SK-N-SH treated with all-trans-retinoic acid at 6 μM for 48 hours (cell line): ENCODE measurements around the gene TNS2.

Source experiments
- ATAC-seq: fragments of 200-7000 bp; cut with Tn5 transposase; 3 replicates; pipeline ENCODE4 v1.9.1; 2020; ENCODE audit warnings: mild to moderate bottlenecking, moderate library complexity
- ARNTL ChIP-seq: fragments of 450-650 bp; formaldehyde crosslinking; IDR thresholded peaks from 2 replicates; pipeline ENCODE4 v1.5.0; 2020; ENCODE audit warnings: low read depth, mild to moderate bottlenecking, moderate library complexity, borderline replicate concordance
- BACH2 ChIP-seq: fragments of 250-450 bp; sonication (Bioruptor Pico); IDR thresholded peaks from 2 replicates; pipeline ENCODE4 v1.9.0; 2021; ENCODE audit warnings: mild to moderate bottlenecking, borderline replicate concordance
- CSDC2 ChIP-seq: fragments of 250-450 bp; sonication (Bioruptor Pico); IDR thresholded peaks from 2 replicates; pipeline ENCODE4 v1.5.0; 2020; ENCODE audit warnings: mild to moderate bottlenecking, moderate library complexity
- ESRRG ChIP-seq: fragments of 250-450 bp; sonication (Bioruptor Pico); IDR thresholded peaks from 2 replicates; pipeline ENCODE4 v1.6.1; 2021; ENCODE audit warnings: mild to moderate bottlenecking
- GLIS3 ChIP-seq: fragments of 250-450 bp; sonication (Bioruptor Pico); IDR thresholded peaks from 2 replicates; pipeline ENCODE4 v1.5.0; 2020; ENCODE audit warnings: mild to moderate bottlenecking, moderate library complexity
- ISL1 ChIP-seq: fragments of 250-450 bp; sonication (Bioruptor Pico); IDR thresholded peaks from 2 replicates; pipeline ENCODE4 v2.1.2; 2022; ENCODE audit warnings: mild to moderate bottlenecking, moderate library complexity
- OSR1 ChIP-seq: fragments of 250-450 bp; sonication (Bioruptor Pico); IDR thresholded peaks from 2 replicates; pipeline ENCODE4 v1.8.0; 2022; ENCODE audit warnings: moderate library complexity, mild to moderate bottlenecking, inconsistent platforms
- PPARA ChIP-seq: fragments of 250-450 bp; sonication (Bioruptor Pico); IDR thresholded peaks from 2 replicates; pipeline ENCODE4 v1.5.0; 2020; ENCODE audit warnings: mild to moderate bottlenecking, borderline replicate concordance
- SNAI2 ChIP-seq: fragments of 250-450 bp; sonication (Bioruptor Pico); IDR thresholded peaks from 2 replicates; pipeline ENCODE4 v1.5.0; 2020; ENCODE audit warnings: mild to moderate bottlenecking, moderate library complexity
- TCF4 ChIP-seq: fragments of 250-450 bp; sonication (Bioruptor Pico); IDR thresholded peaks from 2 replicates; pipeline ENCODE4 v1.8.0; 2021; ENCODE audit warnings: mild to moderate bottlenecking, moderate library complexity, borderline replicate concordance
- TSHZ2 ChIP-seq: fragments of 250-450 bp; sonication (Bioruptor Pico); IDR thresholded peaks from 2 replicates; pipeline ENCODE4 v1.5.0; 2020; ENCODE audit warnings: mild to moderate bottlenecking, moderate library complexity
- ZC3H10 ChIP-seq: fragments of 250-450 bp; sonication (Bioruptor Pico); IDR thresholded peaks from 2 replicates; pipeline ENCODE4 v1.5.1; 2021; ENCODE audit warnings: mild to moderate bottlenecking, moderate library complexity
- ZFP3 ChIP-seq: fragments of 250-450 bp; sonication (Bioruptor Pico); IDR thresholded peaks from 2 replicates; pipeline ENCODE4 v1.5.0; 2020; ENCODE audit warnings: mild to moderate bottlenecking, moderate library complexity
- ZFP30 ChIP-seq: fragments of 450-650 bp; formaldehyde crosslinking; IDR thresholded peaks from 2 replicates; pipeline ENCODE4 v1.5.0; 2022; ENCODE audit warnings: mild to moderate bottlenecking, moderate library complexity
- ZNF565 ChIP-seq: fragments of 450-650 bp; formaldehyde crosslinking; conservative IDR thresholded peaks from 2 replicates; pipeline ENCODE4 v1.5.0; 2020; ENCODE audit warnings: low read depth, mild to moderate bottlenecking, moderate library complexity
- ZNF70 ChIP-seq: fragments of 450-650 bp; formaldehyde crosslinking; IDR thresholded peaks from 2 replicates; pipeline ENCODE4 v1.5.0; 2020; ENCODE audit warnings: mild to moderate bottlenecking, moderate library complexity
- ZNF8 ChIP-seq: fragments of 450-650 bp; formaldehyde crosslinking; IDR thresholded peaks from 2 replicates; pipeline ENCODE4 v1.5.0; 2020; ENCODE audit warnings: mild to moderate bottlenecking, moderate library complexity
- TF ChIP-seq, protein P1 (sequence below): fragments of 250-450 bp; sonication (Bioruptor Pico); IDR thresholded peaks from 2 replicates; pipeline ENCODE4 v1.5.1; 2020; ENCODE audit warnings: low read depth, mild to moderate bottlenecking, moderate library complexity
- TF ChIP-seq, protein P2 (sequence below): fragments of 250-450 bp; sonication (Bioruptor Pico); IDR thresholded peaks from 2 replicates; pipeline ENCODE4 v1.8.0; 2021; ENCODE audit warnings: low read depth, mild to moderate bottlenecking, moderate library complexity, borderline replicate concordance
- TF ChIP-seq, protein P3 (sequence below): fragments of 250-450 bp; sonication (Bioruptor Pico); IDR thresholded peaks from 2 replicates; pipeline ENCODE4 v1.5.1; 2021; ENCODE audit warnings: mild to moderate bottlenecking, moderate library complexity
- TF ChIP-seq, protein P4 (sequence below): fragments of 250-450 bp; sonication (Bioruptor Pico); IDR thresholded peaks from 2 replicates; pipeline ENCODE4 v1.8.0; 2020; ENCODE audit warnings: mild to moderate bottlenecking, moderate library complexity, borderline replicate concordance

The TNS2 gene

GRCh38 chr12:53074999-53075370 is 25.1 kb downstream of the TNS2 start:
- no peak for ATAC-seq
- TF ChIP-seq ZNF8 (CRISPR knock-in tag) = no peak
- no peak for TF ChIP-seq ESRRG (CRISPR knock-in tag)

DNA sequence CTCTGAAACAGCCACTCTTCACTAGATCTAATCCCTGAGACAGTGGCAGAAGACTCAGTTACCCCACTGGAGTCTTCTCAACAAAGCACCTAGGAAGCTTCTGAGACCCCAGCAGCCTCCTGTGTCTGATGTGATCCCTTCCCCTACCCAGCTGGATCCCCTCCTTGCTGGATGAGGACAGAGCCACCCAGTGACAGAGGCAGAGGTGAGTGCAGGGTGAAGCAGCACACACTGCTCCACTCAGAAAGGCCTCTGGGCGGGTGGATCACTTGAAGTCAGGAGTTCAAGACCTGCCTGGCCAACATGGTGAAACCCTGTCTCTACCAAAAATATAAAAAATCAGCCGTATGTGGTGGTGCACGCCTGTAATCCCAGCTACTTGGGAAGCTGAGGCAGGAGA is 26.6 kb downstream of the TNS2 start:
- ATAC-seq = no peak
- TF ChIP-seq GLIS3 (CRISPR knock-in tag) = no peak
- no peak for TF ChIP-seq TSHZ2 (CRISPR knock-in tag)
- no peak for TF ChIP-seq ZNF70

DNA sequence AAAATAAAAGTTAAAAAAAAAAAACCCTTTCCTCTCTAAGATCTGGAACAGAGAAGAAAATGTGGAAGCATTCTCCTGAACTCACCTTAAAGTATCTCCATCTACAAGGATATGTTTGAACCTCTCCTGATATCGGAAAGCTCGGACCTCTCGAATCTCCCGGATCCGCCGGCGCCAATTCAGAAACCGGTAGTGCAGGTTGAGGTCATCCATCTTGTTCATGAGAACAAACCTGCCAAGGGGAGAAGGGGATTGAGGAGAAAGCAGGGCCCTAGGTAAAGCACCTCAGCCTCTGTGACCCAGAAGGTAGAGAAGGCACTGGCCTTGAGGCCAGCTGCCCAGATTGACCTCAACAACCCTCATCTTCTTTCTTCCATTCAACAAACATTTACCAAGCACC is 27.2 kb downstream of the TNS2 start:
- TF ChIP-seq ZFP30 (CRISPR knock-in tag) = no peak
- no peak for TF ChIP-seq TSHZ2 (CRISPR knock-in tag)
- no peak for TF ChIP-seq BACH2 (CRISPR knock-in tag)
- no peak for TF ChIP-seq OSR1 (CRISPR knock-in tag)
- TF ChIP-seq ESRRG (CRISPR knock-in tag) = no peak
- TF ChIP-seq, protein P1, sequence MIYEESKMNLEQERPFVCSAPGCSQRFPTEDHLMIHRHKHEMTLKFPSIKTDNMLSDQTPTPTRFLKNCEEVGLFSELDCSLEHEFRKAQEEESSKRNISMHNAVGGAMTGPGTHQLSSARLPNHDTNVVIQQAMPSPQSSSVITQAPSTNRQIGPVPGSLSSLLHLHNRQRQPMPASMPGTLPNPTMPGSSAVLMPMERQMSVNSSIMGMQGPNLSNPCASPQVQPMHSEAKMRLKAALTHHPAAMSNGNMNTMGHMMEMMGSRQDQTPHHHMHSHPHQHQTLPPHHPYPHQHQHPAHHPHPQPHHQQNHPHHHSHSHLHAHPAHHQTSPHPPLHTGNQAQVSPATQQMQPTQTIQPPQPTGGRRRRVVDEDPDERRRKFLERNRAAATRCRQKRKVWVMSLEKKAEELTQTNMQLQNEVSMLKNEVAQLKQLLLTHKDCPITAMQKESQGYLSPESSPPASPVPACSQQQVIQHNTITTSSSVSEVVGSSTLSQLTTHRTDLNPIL (CRISPR knock-in tag) = no peak
- TF ChIP-seq ARNTL = no peak
- no peak for TF ChIP-seq CSDC2
- TF ChIP-seq, protein P2, sequence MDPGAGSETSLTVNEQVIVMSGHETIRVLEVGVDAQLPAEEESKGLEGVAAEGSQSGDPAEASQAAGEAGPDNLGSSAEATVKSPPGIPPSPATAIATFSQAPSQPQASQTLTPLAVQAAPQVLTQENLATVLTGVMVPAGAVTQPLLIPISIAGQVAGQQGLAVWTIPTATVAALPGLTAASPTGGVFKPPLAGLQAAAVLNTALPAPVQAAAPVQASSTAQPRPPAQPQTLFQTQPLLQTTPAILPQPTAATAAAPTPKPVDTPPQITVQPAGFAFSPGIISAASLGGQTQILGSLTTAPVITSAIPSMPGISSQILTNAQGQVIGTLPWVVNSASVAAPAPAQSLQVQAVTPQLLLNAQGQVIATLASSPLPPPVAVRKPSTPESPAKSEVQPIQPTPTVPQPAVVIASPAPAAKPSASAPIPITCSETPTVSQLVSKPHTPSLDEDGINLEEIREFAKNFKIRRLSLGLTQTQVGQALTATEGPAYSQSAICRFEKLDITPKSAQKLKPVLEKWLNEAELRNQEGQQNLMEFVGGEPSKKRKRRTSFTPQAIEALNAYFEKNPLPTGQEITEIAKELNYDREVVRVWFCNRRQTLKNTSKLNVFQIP (CRISPR knock-in tag) = no peak
- no peak for TF ChIP-seq GLIS3 (CRISPR knock-in tag)
- TF ChIP-seq, protein P3, sequence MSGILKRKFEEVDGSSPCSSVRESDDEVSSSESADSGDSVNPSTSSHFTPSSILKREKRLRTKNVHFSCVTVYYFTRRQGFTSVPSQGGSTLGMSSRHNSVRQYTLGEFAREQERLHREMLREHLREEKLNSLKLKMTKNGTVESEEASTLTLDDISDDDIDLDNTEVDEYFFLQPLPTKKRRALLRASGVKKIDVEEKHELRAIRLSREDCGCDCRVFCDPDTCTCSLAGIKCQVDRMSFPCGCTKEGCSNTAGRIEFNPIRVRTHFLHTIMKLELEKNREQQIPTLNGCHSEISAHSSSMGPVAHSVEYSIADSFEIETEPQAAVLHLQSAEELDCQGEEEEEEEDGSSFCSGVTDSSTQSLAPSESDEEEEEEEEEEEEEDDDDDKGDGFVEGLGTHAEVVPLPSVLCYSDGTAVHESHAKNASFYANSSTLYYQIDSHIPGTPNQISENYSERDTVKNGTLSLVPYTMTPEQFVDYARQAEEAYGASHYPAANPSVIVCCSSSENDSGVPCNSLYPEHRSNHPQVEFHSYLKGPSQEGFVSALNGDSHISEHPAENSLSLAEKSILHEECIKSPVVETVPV (CRISPR knock-in tag) = no peak
- no peak for TF ChIP-seq ISL1 (CRISPR knock-in tag)
- TF ChIP-seq, protein P4, sequence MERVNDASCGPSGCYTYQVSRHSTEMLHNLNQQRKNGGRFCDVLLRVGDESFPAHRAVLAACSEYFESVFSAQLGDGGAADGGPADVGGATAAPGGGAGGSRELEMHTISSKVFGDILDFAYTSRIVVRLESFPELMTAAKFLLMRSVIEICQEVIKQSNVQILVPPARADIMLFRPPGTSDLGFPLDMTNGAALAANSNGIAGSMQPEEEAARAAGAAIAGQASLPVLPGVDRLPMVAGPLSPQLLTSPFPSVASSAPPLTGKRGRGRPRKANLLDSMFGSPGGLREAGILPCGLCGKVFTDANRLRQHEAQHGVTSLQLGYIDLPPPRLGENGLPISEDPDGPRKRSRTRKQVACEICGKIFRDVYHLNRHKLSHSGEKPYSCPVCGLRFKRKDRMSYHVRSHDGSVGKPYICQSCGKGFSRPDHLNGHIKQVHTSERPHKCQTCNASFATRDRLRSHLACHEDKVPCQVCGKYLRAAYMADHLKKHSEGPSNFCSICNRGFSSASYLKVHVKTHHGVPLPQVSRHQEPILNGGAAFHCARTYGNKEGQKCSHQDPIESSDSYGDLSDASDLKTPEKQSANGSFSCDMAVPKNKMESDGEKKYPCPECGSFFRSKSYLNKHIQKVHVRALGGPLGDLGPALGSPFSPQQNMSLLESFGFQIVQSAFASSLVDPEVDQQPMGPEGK = no peak
- TF ChIP-seq ZC3H10 (CRISPR knock-in tag) = no peak
- no peak for TF ChIP-seq PPARA (CRISPR knock-in tag)
- TF ChIP-seq ZNF565 (CRISPR knock-in tag) = no peak
- no peak for TF ChIP-seq SNAI2 (CRISPR knock-in tag)
- no peak for TF ChIP-seq TCF4 (CRISPR knock-in tag)
- no peak for TF ChIP-seq ZFP3 (CRISPR knock-in tag)
- TF ChIP-seq, all 23 proteins: peak for 0
- no peak for ATAC-seq
